Heart left ventricle (tissue), 16 donors: ENCODE results near the gene CACNA1C. TPM values are rescaled to one million over a fixed set of nuclear protein-coding genes. Genes with fewer than 3 reads are reported as not detected.

ENCODE experiments used
- ATAC-seq, 4 donors: fragments of 200-7000 bp; cut with Tn5 transposase; one replicate each; pipeline ENCODE4 v1.9.1; 2020 to 2022; ENCODE audit warnings: moderate library complexity in 4 of 4, mild to moderate bottlenecking in 3 of 4, moderate number of reproducible peaks in 1 of 4
- DNase-seq, 5 donors: peaks; one replicate each; pipeline ENCODE4 v3.0.0-alpha.2; 2020
- H3K27ac ChIP-seq, 12 donors: fragments of 200-600 bp; sonication (generic) in 4 of 12; one replicate each; pipeline versions ENCODE4 v1.5.0 to v1.8.0; 2016 to 2022; ENCODE audit warnings: mild to moderate bottlenecking in 2 of 12
- H3K27me3 ChIP-seq, 9 donors: fragments of 200-600 bp; sonication (generic) in 2 of 9; one replicate each; pipeline versions ENCODE4 v1.5.1 to v1.8.0; 2016 to 2022; ENCODE audit warnings: mild to moderate bottlenecking in 3 of 9
- H3K36me3 ChIP-seq, 9 donors: fragments of 200-600 bp; sonication (generic) in 2 of 9; one replicate each; pipeline versions ENCODE4 v1.5.0 to v1.8.0; 2018 to 2022; ENCODE audit warnings: mild to moderate bottlenecking in 2 of 9
- H3K4me1 ChIP-seq, 12 donors: fragments of 200-600 bp; sonication (generic) in 4 of 12; one replicate each; pipeline versions ENCODE4 v1.5.0 to v1.8.0; 2016 to 2022; ENCODE audit warnings: mild to moderate bottlenecking in 3 of 12
- H3K4me3 ChIP-seq, 12 donors: fragments of 200-600 bp; sonication (generic) in 4 of 12; one replicate each; pipeline versions ENCODE4 v1.5.0 to v1.8.0; 2017 to 2022; ENCODE audit warnings: mild to moderate bottlenecking in 9 of 12, moderate library complexity in 4 of 12
- H3K9me3 ChIP-seq, 12 donors: fragments of 200-600 bp; sonication (generic) in 4 of 12; one replicate each; pipeline versions ENCODE4 v1.5.0 to v1.8.0; 2016 to 2022; ENCODE audit warnings: mild to moderate bottlenecking in 1 of 12
- POLR2A ChIP-seq, 2 donors: fragments of 450-650 bp; IDR thresholded peaks; one replicate each; pipeline ENCODE4 v1.6.1; 2017; ENCODE audit warnings: antibody characterized with exemption in 2 of 2, mild to moderate bottlenecking in 2 of 2, moderate library complexity in 2 of 2
- WGBS, 4 donors: extraction: QIAGEN DNeasy Blood & Tissue Kit in 2 of 4; methylation state at CpG; one replicate each; pipeline versions ENCODE4 v1.1.5 to v1.1.7; 2013 to 2018; 5-methylcytosine and 5-hydroxymethylcytosine counted together
- intact Hi-C, 10 donors: fragments of 100-400 bp; cut with DNase I; formaldehyde crosslinking; loops; one replicate each; pipeline versions ENCODE4 v1.11.1 to v1.14.2; 2022
- polyA plus RNA-seq, 2 donors: library from polyadenylated mRNA; stranded (reverse); fragments of 200-250 nt; gene quantifications; one replicate each; pipeline ENCODE4 v1.2.3, GENCODE V29; 2013
- total RNA-seq, 9 donors: library from RNA; depleted of rRNA in 2 of 9; stranded (reverse); fragments of >200 nt in 2 of 9; fragmentation: NEBNext Ultra II Directional in 3 of 9; extraction: Animal tissue kit (Norgen Biotek cat#: 25700) in 3 of 9; gene quantifications; one replicate each; pipeline versions ENCODE4 v1.1.0 to v1.2.4, GENCODE V29; 2016 to 2023
- TF ChIP-seq, protein P1 (sequence below), 12 donors: fragments of 200-600 bp; sonication (generic) in 4 of 12; IDR thresholded peaks; one replicate each; pipeline versions ENCODE4 v1.5.0 to v1.8.0; 2018 to 2022; ENCODE audit warnings: antibody characterized with exemption in 12 of 12, mild to moderate bottlenecking in 5 of 12
- donor health status: ischemic (EF 13 %, LVEDD 7.1; RV severe dilation, severe dysfunction).
- donor health status: healthy with polysubstance abuse.
- donor health status: DM: no; HTN: yes; CAD: no.
- donor health status: DM: no; HTN: no; CAD: no.
- donor health status: ischemic (EF 25% LVEDD 6.9; RV normal size, moderate dysfunction).
- donor health status: ischemic (EF 25% LVEDD 5.7; RV mildly dilated, moderate dysfunction).
- donor health status: healthy.
- donor health status: DM: yes; HTN: yes; CAD: no.
- donor health status: ischemic (EF 35%, LVEDD 5.7; RV mildly dilated, moderate dysfunction).
- donor health status: nonischemic (EF 11% LVEDD 7.7; RV severe dilation, severe dysfunction).
- donor health status: DM: yes; HTN: yes; CAD: no.
- donor health status: PGD.
- donor health status: ischemic (EF 29% LVEDD 5.4; RV normal size, mild dysfunction).
- donor health status: nonischemic (EF 23%, LVEDD 6.1; RV moderate dilation, normal function).

The CACNA1C gene
- total and polyA plus RNA-seq, 11 donors: 41.9 to 196 (median 164) TPM

DNA sequence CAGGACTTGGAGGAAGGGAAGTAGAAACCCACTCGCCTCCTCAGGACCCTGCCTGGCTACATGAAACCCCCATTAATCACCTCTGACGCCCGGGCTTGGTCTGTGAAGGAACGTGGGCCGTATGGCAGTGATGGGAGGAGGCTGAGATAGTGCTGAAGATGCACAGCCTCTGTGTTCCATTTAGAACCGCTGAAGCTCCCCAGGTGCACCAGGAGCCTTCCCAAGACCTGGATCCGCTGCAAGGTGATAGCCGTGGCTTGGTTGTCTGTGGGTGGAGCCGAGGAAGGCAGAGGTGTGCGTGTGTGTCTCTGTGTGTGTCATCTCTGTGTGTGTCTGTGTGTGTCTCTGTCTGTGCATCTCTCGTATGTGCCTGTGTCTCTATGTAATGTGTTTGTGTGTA lies 293.1 kb downstream of the CACNA1C start:
- Histone ChIP-seq H3K4me1 (peaks cover 2 to 88% (median 60%) of the 10 kb centered on the region in 12 donors), H3K27ac (peak overlapping the region in 4 of 12 donors; percentile 14 to 81 (median 39)), H3K36me3 (no peaks in the 10 kb centered on the region), H3K9me3 (no peaks in the 10 kb centered on the region), H3K27me3 (no peaks in the 10 kb centered on the region), H3K4me3 (no peak overlapping the region)
- intact Hi-C loops: no loop called here
- no peak for TF ChIP-seq POLR2A (IDR thresholded peaks at IDR 0.05)
- TF ChIP-seq, protein P1, sequence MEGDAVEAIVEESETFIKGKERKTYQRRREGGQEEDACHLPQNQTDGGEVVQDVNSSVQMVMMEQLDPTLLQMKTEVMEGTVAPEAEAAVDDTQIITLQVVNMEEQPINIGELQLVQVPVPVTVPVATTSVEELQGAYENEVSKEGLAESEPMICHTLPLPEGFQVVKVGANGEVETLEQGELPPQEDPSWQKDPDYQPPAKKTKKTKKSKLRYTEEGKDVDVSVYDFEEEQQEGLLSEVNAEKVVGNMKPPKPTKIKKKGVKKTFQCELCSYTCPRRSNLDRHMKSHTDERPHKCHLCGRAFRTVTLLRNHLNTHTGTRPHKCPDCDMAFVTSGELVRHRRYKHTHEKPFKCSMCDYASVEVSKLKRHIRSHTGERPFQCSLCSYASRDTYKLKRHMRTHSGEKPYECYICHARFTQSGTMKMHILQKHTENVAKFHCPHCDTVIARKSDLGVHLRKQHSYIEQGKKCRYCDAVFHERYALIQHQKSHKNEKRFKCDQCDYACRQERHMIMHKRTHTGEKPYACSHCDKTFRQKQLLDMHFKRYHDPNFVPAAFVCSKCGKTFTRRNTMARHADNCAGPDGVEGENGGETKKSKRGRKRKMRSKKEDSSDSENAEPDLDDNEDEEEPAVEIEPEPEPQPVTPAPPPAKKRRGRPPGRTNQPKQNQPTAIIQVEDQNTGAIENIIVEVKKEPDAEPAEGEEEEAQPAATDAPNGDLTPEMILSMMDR (IDR thresholded peaks at IDR 0.05): no peak
- ATAC-seq (no peak), DNase-seq (peak in 1 of 5 donors; percentile 12)
- WGBS, 4 donors: 83 to 92% (median 87%) methylated on average over 11 of the region's 11 CpGs

DNA sequence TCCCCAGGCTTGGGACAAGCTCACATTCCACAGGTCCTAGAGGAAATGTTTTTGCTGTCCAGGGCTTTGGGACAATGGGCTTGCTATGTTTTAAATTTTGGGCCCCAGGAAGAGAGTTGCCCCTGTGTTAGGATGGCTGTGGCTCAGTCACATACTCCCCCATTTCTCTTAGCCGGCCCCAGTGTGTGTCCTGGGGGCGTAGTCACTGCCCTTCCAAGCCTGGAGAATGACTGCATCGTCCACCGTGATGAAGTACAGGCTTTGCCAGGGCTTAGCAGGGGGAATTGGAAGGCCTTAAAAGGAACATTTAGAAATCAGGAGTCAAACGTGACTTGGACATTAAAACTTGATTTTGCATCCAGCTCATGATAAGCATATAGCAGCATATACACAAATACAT lies 293.6 kb downstream of the CACNA1C start:
- intact Hi-C loops: no loop called here
- Histone ChIP-seq H3K4me1 (peaks cover 2 to 88% (median 57%) of the 10 kb centered on the region in 12 donors), H3K27ac (peak overlapping the region in 4 of 12 donors; percentile 14 to 81 (median 39)), H3K9me3 (no peaks in the 10 kb centered on the region), H3K4me3 (no peak overlapping the region), H3K27me3 (no peaks in the 10 kb centered on the region), H3K36me3 (no peaks in the 10 kb centered on the region)
- peak in 1 of 5 donors; percentile 15 for DNase-seq
- TF ChIP-seq POLR2A (IDR thresholded peaks at IDR 0.05): no peak
- TF ChIP-seq, protein P1 (IDR thresholded peaks at IDR 0.05): no peak
- peak in 1 of 4 donors; percentile 36 for ATAC-seq
- WGBS, 4 donors: 44 to 54% (median 53%) methylated on average over 5 of the region's 5 CpGs

DNA sequence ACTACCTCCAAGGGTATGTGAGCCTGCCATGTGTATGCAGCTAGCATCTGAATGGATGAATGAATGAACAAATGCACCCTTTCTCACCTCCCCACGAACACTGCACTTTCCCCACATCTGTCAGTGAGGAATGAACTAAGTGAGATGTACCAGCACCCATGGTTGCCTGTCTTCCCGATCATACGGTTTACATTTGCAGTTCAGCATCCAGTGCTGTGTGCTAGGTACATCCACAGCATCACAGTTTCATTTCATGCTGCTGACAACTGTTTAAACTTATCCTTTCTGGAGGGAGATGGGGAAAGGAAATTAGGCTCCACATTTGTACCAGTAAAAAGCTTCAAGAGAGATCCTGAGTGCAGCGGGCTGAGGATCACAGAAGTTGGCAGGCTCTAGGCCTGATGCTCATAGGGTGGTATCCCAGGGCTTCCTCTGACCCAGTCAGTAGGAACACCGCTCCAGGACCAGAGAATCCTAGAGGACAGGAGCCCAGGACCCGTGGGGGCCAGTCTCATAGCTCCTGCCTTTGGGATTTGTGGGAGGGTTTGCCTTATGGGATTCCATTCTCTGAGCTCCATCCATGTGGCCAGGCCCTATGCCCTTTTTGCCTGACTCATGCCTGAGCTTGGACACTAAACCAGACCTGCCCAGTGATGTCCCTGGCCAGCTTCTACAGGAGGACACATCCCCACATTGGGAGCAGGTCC lies 294.5 kb downstream of the CACNA1C start:
- H3K9me3 ChIP-seq: no peaks in the 10 kb centered on the region
- no peaks in the 10 kb centered on the region for H3K27me3 ChIP-seq
- no peak overlapping the region for H3K4me3 ChIP-seq
- H3K4me1 ChIP-seq: peaks cover 2 to 84% (median 53%) of the 10 kb centered on the region in 12 donors
- DNase-seq (no peak), ATAC-seq (no peak)
- H3K36me3 ChIP-seq: no peaks in the 10 kb centered on the region
- 80 to 83% (median 82%) methylated on average over 6 of the region's 6 CpGs for WGBS, 4 donors
- H3K27ac ChIP-seq: peak overlapping the region in 7 of 12 donors; percentile 33 to 81 (median 58)
- TF ChIP-seq, protein P1 (IDR thresholded peaks at IDR 0.05): no peak
- no peak for TF ChIP-seq POLR2A (IDR thresholded peaks at IDR 0.05)
- intact Hi-C loops: no loop called here

DNA sequence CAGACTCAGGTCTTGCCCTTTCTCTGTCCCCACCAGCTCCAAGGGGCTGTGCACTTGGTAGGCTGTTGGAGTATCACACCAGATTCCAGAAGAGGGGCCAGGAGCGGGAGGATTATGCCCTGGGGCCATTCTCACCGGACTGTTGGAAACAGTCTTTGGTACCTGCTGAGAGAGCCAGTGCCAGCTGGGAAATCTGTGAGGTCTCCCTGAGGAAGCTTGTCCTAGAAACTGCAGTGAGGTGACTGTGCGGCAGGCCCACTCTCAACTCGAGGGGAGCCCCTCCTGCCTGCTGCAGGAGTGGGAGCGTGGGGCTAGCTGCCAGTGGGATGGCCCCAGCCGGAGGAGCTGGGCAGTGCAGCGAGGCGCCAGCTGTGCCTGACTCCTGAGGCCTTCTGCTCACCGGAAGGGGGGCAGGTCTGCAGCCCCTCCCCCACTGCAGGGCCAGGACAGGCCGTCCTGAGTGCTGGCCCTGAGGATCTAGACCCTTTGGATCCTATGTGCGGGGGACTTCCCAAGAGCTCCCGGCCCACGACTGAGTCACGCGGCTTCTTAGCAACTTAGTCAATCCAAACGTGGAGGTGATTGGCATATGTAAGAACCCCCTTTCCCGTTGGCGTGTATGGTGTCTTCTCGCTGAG lies 295.2 kb downstream of the CACNA1C start:
- no peaks in the 10 kb centered on the region for H3K36me3 ChIP-seq
- DNase-seq: no peak
- intact Hi-C loops: no loop called here
- H3K27me3 ChIP-seq: no peaks in the 10 kb centered on the region
- peaks cover 2 to 80% (median 50%) of the 10 kb centered on the region in 12 donors for H3K4me1 ChIP-seq
- no peak for TF ChIP-seq POLR2A (IDR thresholded peaks at IDR 0.05)
- TF ChIP-seq, protein P1 (IDR thresholded peaks at IDR 0.05): no peak
- ATAC-seq: peak; percentile 13 to 45 (median 29)
- H3K27ac ChIP-seq: peak overlapping the region in 11 of 12 donors; percentile 8 to 81 (median 52)
- H3K4me3 ChIP-seq: no peak overlapping the region
- no peaks in the 10 kb centered on the region for H3K9me3 ChIP-seq
- 57 to 69% (median 61%) methylated on average over 6 to 19 of the region's 19 CpGs for WGBS, 4 donors
